CD14-positive monocyte (primary cell): Measurements from ENCODE around the gene MRTFA. TPM values are rescaled to one million over a fixed set of nuclear protein-coding genes. Genes with fewer than 3 reads are reported as not detected.

Source experiments
- DNase-seq, 3 donors: peaks; one replicate each; pipeline ENCODE4 v3.0.0-alpha.2; 2011 to 2022
- H2AFZ ChIP-seq: 2 replicates; pipeline ENCODE4 v1.6.0; 2012; ENCODE audit warnings: mild to moderate bottlenecking, low read depth, low read length, inconsistent platforms; ENCODE audit not compliant: insufficient read depth, poor library complexity, severe bottlenecking
- H3K27ac ChIP-seq, 2 donors: 1 replicate in 1 of 2; 2 replicates in 1 of 2; pipeline ENCODE4 v1.5.1; 2012 to 2013; ENCODE audit warnings: low read length in 2 of 2, control low read depth in 1 of 2, inconsistent platforms in 1 of 2, low read depth in 1 of 2, mild to moderate bottlenecking in 1 of 2
- H3K27me3 ChIP-seq, 2 donors: one replicate each; pipeline versions ENCODE4 v1.6.0 to v1.6.1; 2011 to 2013; ENCODE audit warnings: low read length in 2 of 2; ENCODE audit not compliant: control insufficient read depth in 2 of 2, insufficient read depth in 2 of 2
- H3K36me3 ChIP-seq, 2 donors: replicated peaks in 1 of 2; 1 replicate in 1 of 2; 2 replicates in 1 of 2; pipeline versions ENCODE4 v1.5.1 to v1.6.1; 2012 to 2013; ENCODE audit warnings: low read length in 2 of 2, control low read depth in 1 of 2, inconsistent platforms in 1 of 2, mild to moderate bottlenecking in 1 of 2; ENCODE audit not compliant: insufficient read depth in 2 of 2, control insufficient read depth in 1 of 2
- H3K4me1 ChIP-seq, 2 donors: 1 replicate in 1 of 2; 2 replicates in 1 of 2; pipeline versions ENCODE4 v1.5.1 to v1.6.1; 2012 to 2013; ENCODE audit warnings: low read length in 2 of 2, control low read depth in 1 of 2, inconsistent platforms in 1 of 2, mild to moderate bottlenecking in 1 of 2, moderate library complexity in 1 of 2; ENCODE audit not compliant: insufficient read depth in 2 of 2, control insufficient read depth in 1 of 2
- H3K4me2 ChIP-seq: replicated peaks from 2 replicates; pipeline ENCODE3; 2012; ENCODE audit warnings: low read length, moderate library complexity, mild to moderate bottlenecking; ENCODE audit not compliant: poor library complexity, severe bottlenecking; ENCODE audit errors: extremely low read depth
- H3K4me3 ChIP-seq, 3 experiments: fragments of 200-600 bp in 1 of 3; sonication (generic) in 1 of 3; replicated peaks in 1 of 3; 1 replicate in 2 of 3; 2 replicates in 1 of 3; pipeline ENCODE4 v1.5.1; 2011 to 2013; ENCODE audit warnings: low read length in 3 of 3, mild to moderate bottlenecking in 3 of 3, control low read depth in 2 of 3, low read depth in 2 of 3, inconsistent platforms in 1 of 3, moderate library complexity in 1 of 3
- H3K79me2 ChIP-seq: 2 replicates; pipeline ENCODE4 v1.6.0; 2012; ENCODE audit warnings: mild to moderate bottlenecking, control low read depth, inconsistent platforms, low read length, moderate library complexity; ENCODE audit not compliant: insufficient read depth
- H3K9ac ChIP-seq: 2 replicates; pipeline ENCODE4 v1.6.0; 2017; ENCODE audit warnings: low read length, mild to moderate bottlenecking; ENCODE audit not compliant: insufficient read depth, poor library complexity, severe bottlenecking
- H3K9me3 ChIP-seq, 2 donors: replicated peaks in 1 of 2; 1 replicate in 1 of 2; 2 replicates in 1 of 2; pipeline versions ENCODE4 v1.5.1 to v1.6.1; 2012 to 2013; ENCODE audit warnings: low read length in 2 of 2, control low read depth in 1 of 2; ENCODE audit not compliant: control insufficient read depth in 1 of 2, insufficient read depth in 1 of 2
- H4K20me1 ChIP-seq: 2 replicates; pipeline ENCODE4 v1.6.0; 2012; ENCODE audit warnings: mild to moderate bottlenecking, low read length, control low read depth, moderate library complexity; ENCODE audit not compliant: insufficient read depth
- H3K27ac Mint-ChIP-seq, 7 donors: one replicate each; pipeline ENCODE4 v1.8.0; 2020; ENCODE audit warnings: mild to moderate bottlenecking in 7 of 7, mixed read lengths in 7 of 7, moderate library complexity in 6 of 7, inconsistent platforms in 2 of 7
- H3K27me3 Mint-ChIP-seq, 3 donors: one replicate each; pipeline ENCODE4 v1.8.0; 2021 to 2022; ENCODE audit warnings: low read depth in 3 of 3, mild to moderate bottlenecking in 3 of 3, mixed read lengths in 3 of 3, moderate library complexity in 3 of 3, inconsistent platforms in 1 of 3
- H3K36me3 Mint-ChIP-seq, 2 donors: one replicate each; pipeline ENCODE4 v1.8.0; 2020; ENCODE audit warnings: mixed read lengths in 2 of 2, inconsistent platforms in 1 of 2, mild to moderate bottlenecking in 1 of 2
- H3K4me1 Mint-ChIP-seq: one replicate; pipeline ENCODE4 v1.8.0; 2020; ENCODE audit warnings: mild to moderate bottlenecking, mixed read lengths
- H3K4me3 Mint-ChIP-seq, 2 donors: one replicate each; pipeline ENCODE4 v1.8.0; 2020; ENCODE audit warnings: mild to moderate bottlenecking in 2 of 2, mixed read lengths in 2 of 2, moderate library complexity in 1 of 2
- H3K9me3 Mint-ChIP-seq, 7 donors: one replicate each; pipeline ENCODE4 v1.8.0; 2020 to 2022; ENCODE audit warnings: mixed read lengths in 7 of 7, mild to moderate bottlenecking in 6 of 7, moderate library complexity in 6 of 7, inconsistent platforms in 2 of 7
- CTCF ChIP-seq: fragments of 200-600 bp; IDR thresholded peaks from one replicate; pipeline ENCODE4 v1.8.0; 2022; ENCODE audit warnings: antibody characterized with exemption, mild to moderate bottlenecking
- WGBS: methylation state at CpG from one replicate; pipeline ENCODE4 v1.1.5; 2013; ENCODE audit warnings: missing lambda C conversion rate; ENCODE audit not compliant: insufficient coverage; 5-methylcytosine and 5-hydroxymethylcytosine counted together
- intact Hi-C, 2 donors: fragments of 100-400 bp; cut with micrococcal nuclease; formaldehyde crosslinking; loops; one replicate each; pipeline versions ENCODE4 v1.15.0 to v1.15.1; 2023
- polyA plus RNA-seq, 3 donors: library from polyadenylated mRNA; depleted of rRNA in 1 of 3; unstranded in 2 of 3; stranded (reverse) in 1 of 3; fragments of 300-500 nt in 2 of 3; fragments of >200 nt in 1 of 3; fragmentation: Illumina TruSeq in 2 of 3; gene quantifications; 1 replicate in 2 of 3; 2 replicates in 1 of 3; pipeline ENCODE4 v1.2.3, GENCODE V29; 2012 to 2021

Gene MRTFA
- polyA plus RNA-seq, 3 donors, result 14.1 to 33.8 (median 18.9) TPM

GRCh38 chr22:40407021-40407761, 229.3 kb downstream of the MRTFA start:
- Histone ChIP-seq H3K4me3 (no peak overlapping the region), H3K4me1 (peaks cover 8 to 10% of the 10 kb centered on the region in 2 donors), H3K36me3 (peaks cover 74 to 99% of the 10 kb centered on the region in 2 donors), H3K27ac (peak overlapping the region in 1 of 2 donors; percentile 41), H3K79me2 (peaks cover 28% of the 10 kb centered on the region), H4K20me1 (peaks cover 94% of the 10 kb centered on the region), H2AFZ (no peak overlapping the region), H3K27me3 (no peaks in the 10 kb centered on the region), H3K9me3 (no peaks in the 10 kb centered on the region), H3K9ac (no peak overlapping the region), H3K4me2 (no peak overlapping the region)
- intact Hi-C loops, result no loop called here
- Mint-ChIP-seq H3K4me1 (peaks cover 12% of the 10 kb centered on the region), H3K27ac (peak overlapping the region in 4 of 7 donors; percentile 20 to 69 (median 42)), H3K9me3 (peaks cover 0 to 2% (median 0%) of the 10 kb centered on the region in 7 donors), H3K36me3 (peaks cover 69 to 88% of the 10 kb centered on the region in 2 donors), H3K4me3 (no peak overlapping the region), H3K27me3 (no peaks in the 10 kb centered on the region)
- 88% methylated on average over 29 of the region's 37 CpGs for WGBS
- no peak for TF ChIP-seq CTCF
- DNase-seq, result no peak

- no peak for TF ChIP-seq CTCF
- H3K9me3 ChIP-seq, result no peaks in the 10 kb centered on the region
- H3K4me1 Mint-ChIP-seq, result peaks cover 11% of the 10 kb centered on the region
- H3K9me3 Mint-ChIP-seq, result peaks cover 0 to 2% (median 0%) of the 10 kb centered on the region in 7 donors
- 96% methylated on average over 30 of the region's 31 CpGs for WGBS
- H3K4me3 Mint-ChIP-seq, result no peak overlapping the region
- no peak overlapping the region for H3K27ac ChIP-seq
- no peak for DNase-seq
- H3K9ac ChIP-seq, result no peak overlapping the region
- peaks cover 0 to 4% of the 10 kb centered on the region in 2 donors for H3K4me1 ChIP-seq
- no peak overlapping the region for H3K4me3 ChIP-seq
- H3K27me3 ChIP-seq, result no peaks in the 10 kb centered on the region
- no peak overlapping the region for H2AFZ ChIP-seq
- H3K36me3 ChIP-seq, result peaks cover 71 to 99% of the 10 kb centered on the region in 2 donors
- H4K20me1 ChIP-seq, result peaks cover 85% of the 10 kb centered on the region
- peaks cover 72 to 89% of the 10 kb centered on the region in 2 donors for H3K36me3 Mint-ChIP-seq
- H3K27ac Mint-ChIP-seq, result peak overlapping the region in 2 of 7 donors; percentile 3 to 57
- no peaks in the 10 kb centered on the region for H3K27me3 Mint-ChIP-seq
- H3K79me2 ChIP-seq, result peaks cover 19% of the 10 kb centered on the region
- intact Hi-C loops, result no loop called here
- H3K4me2 ChIP-seq, result no peak overlapping the region
Measured at GRCh38 chr22:40406063-40406890, 230.2 kb downstream of the MRTFA start.
